ENCODE data around the gene DZIP1. TPM values are rescaled to one million over a fixed set of nuclear protein-coding genes. Genes with fewer than 3 reads are reported as not detected.

Gene DZIP1
- total RNA-seq, 1 donor from 2014 or later = 18.3 TPM

- H3K4me3 ChIP-seq (ENCODE audit: low read depth, low read length) = peak within 1 kb of the TSS; percentile 52
- peak; percentile 22 for TF ChIP-seq CTCF (conservative IDR thresholded peaks at IDR 0.05; ENCODE audit: low read depth, low read length)
- no peak for DNase-seq (ENCODE audit: low read depth)
These were observed 91.7 kb downstream of the DZIP1 start, which contains the start of gene CLDN10 for GRCh38 chr13:95552539-95553441. TSS of gene CLDN10 (plus strand) at chr13:95552720. CDS start at chr13:95552754, 34 bp downstream.

GRCh38 chr13:95552208-95552538, 92.3 kb downstream of the DZIP1 start:
- TF ChIP-seq CTCF (conservative IDR thresholded peaks at IDR 0.05; ENCODE audit: low read depth, low read length) = no peak
- no peak for DNase-seq (ENCODE audit: low read depth)
- peak overlapping the region; percentile 52 for H3K4me3 ChIP-seq (ENCODE audit: low read depth, low read length)

GRCh38 chr13:95547531-95548167, 96.9 kb downstream of the DZIP1 start:
- DNase-seq (ENCODE audit: low read depth) = no peak
- no peak overlapping the region for H3K4me3 ChIP-seq (ENCODE audit: low read depth, low read length)
- TF ChIP-seq CTCF (conservative IDR thresholded peaks at IDR 0.05; ENCODE audit: low read depth, low read length) = no peak

- no peak for TF ChIP-seq CTCF (conservative IDR thresholded peaks at IDR 0.05; ENCODE audit: low read depth, low read length)
- H3K4me3 ChIP-seq (ENCODE audit: low read depth, low read length) = no peak overlapping the region
- no peak for DNase-seq (ENCODE audit: low read depth)
These were observed 97.6 kb downstream of the DZIP1 start for GRCh38 chr13:95546919-95547318.

- no peak for DNase-seq (ENCODE audit: low read depth)
- no peak overlapping the region for H3K4me3 ChIP-seq (ENCODE audit: low read depth, low read length)
- no peak for TF ChIP-seq CTCF (conservative IDR thresholded peaks at IDR 0.05; ENCODE audit: low read depth, low read length)
These were observed 100.2 kb downstream of the DZIP1 start for GRCh38 chr13:95544293-95544692.

GRCh38 chr13:95541911-95542474, 102.5 kb downstream of the DZIP1 start:
- TF ChIP-seq CTCF (conservative IDR thresholded peaks at IDR 0.05; ENCODE audit: low read depth, low read length) = no peak
- no peak overlapping the region for H3K4me3 ChIP-seq (ENCODE audit: low read depth, low read length)
- no peak for DNase-seq (ENCODE audit: low read depth)

Measured in epithelial cell of proximal tubule (primary cell).